Measurements from ENCODE around the gene CPSF3.

- TF ChIP-seq CTCF (IDR thresholded peaks at IDR 0.05) (no peak), POLR2AphosphoS5 (IDR thresholded peaks at IDR 0.05) (no peak), POLR2A (IDR thresholded peaks at IDR 0.05) (no peak)
Measured at GRCh38 chr2:9467687-9468086, 44.2 kb downstream of the CPSF3 start.
